Mammary epithelial cell (primary cell): ENCODE measurements around the gene ALDH1B1.

Experiments used
- CTCF ChIP-seq, 2 donors: IDR thresholded peaks in 1 of 2; conservative IDR thresholded peaks in 1 of 2; 2 replicates each; pipeline ENCODE4 v1.5.1; 2011 to 2012; ENCODE audit warnings: inconsistent platforms in 2 of 2, low read length in 2 of 2, mild to moderate bottlenecking in 2 of 2, control low read depth in 1 of 2, low read depth in 1 of 2; ENCODE audit not compliant: insufficient read depth in 1 of 2; ENCODE audit errors: extremely low read depth in 1 of 2
- EZH2 ChIP-seq: IDR thresholded peaks from 2 replicates; pipeline ENCODE4 v1.6.1; 2012; ENCODE audit warnings: low read length, inconsistent platforms, borderline replicate concordance

GRCh38 chr9:38343037-38343436 is 49.5 kb upstream of the ALDH1B1 start:
- TF ChIP-seq CTCF (conservative IDR thresholded peaks at IDR 0.05 in 1 of 2, IDR thresholded peaks at IDR 0.05 in 1 of 2; ENCODE audit: extremely low read depth in 1 of 2, insufficient read depth in 1 of 2, low read depth in 1 of 2, low read length in 2 of 2) (no peak), EZH2 (no peak)
